H1 (cell line): ENCODE measurements around the gene RAB26. TPM values are rescaled to one million over a fixed set of nuclear protein-coding genes. Genes with fewer than 3 reads are reported as not detected.

ENCODE experiments used
- CTCF ChIA-PET: fragments of 300-600 bp; sonication (Branson Sonifier 250); formaldehyde crosslinking; loops from one replicate; lab custom pipeline; 2021; ENCODE audit not compliant: partially characterized antibody; lab: Charles Lee
- POLR2A ChIA-PET: fragments of 300-600 bp; sonication (Branson Sonifier 250); formaldehyde crosslinking; loops from one replicate; lab custom pipeline; 2021; ENCODE audit warnings: inconsistent platforms; ENCODE audit not compliant: partially characterized antibody; lab: Charles Lee
- DNase-seq, 2 experiments: peaks; one replicate each; pipeline versions ENCODE4 v3.0.0 to v3.0.0-alpha.2; 2010 to 2022; ENCODE audit warnings: low spot score in 2 of 2, low read depth in 1 of 2, mixed read lengths in 1 of 2
- FAIRE-seq: peaks from 2 replicates; lab custom pipeline; 2011; peaks lifted over from hg19 to GRCh38; lab: Jason Lieb, UNC
- H2AFZ ChIP-seq: 2 replicates; pipeline ENCODE4 v1.8.1; 2012; ENCODE audit warnings: low read length, inconsistent platforms
- H2AK5ac ChIP-seq: 2 replicates; pipeline ENCODE4 v1.6.1; 2013; ENCODE audit warnings: low read depth, low read length
- H2BK120ac ChIP-seq: replicated peaks from 2 replicates; pipeline ENCODE3; 2013; ENCODE audit warnings: low read depth, low read length, inconsistent platforms
- H2BK12ac ChIP-seq: 2 replicates; pipeline ENCODE4 v1.6.1; 2013; ENCODE audit warnings: low read depth, low read length
- H2BK15ac ChIP-seq: 2 replicates; pipeline ENCODE4 v1.6.1; 2013; ENCODE audit warnings: low read length
- H2BK20ac ChIP-seq: 2 replicates; pipeline ENCODE4 v1.6.1; 2013; ENCODE audit warnings: low read length
- H2BK5ac ChIP-seq: 2 replicates; pipeline ENCODE4 v1.6.1; 2013; ENCODE audit warnings: low read depth, low read length
- H3K14ac ChIP-seq: 2 replicates; pipeline ENCODE4 v1.6.1; 2013; ENCODE audit warnings: inconsistent platforms; ENCODE audit not compliant: insufficient read length
- H3K18ac ChIP-seq: 2 replicates; pipeline ENCODE4 v1.6.1; 2013; ENCODE audit warnings: low read length; ENCODE audit errors: extremely low read depth
- H3K23ac ChIP-seq: 2 replicates; pipeline ENCODE4 v1.6.1; 2013; ENCODE audit warnings: inconsistent platforms; ENCODE audit not compliant: insufficient read length
- H3K23me2 ChIP-seq: 2 replicates; pipeline ENCODE4 v1.6.1; 2013; ENCODE audit warnings: low read depth, low read length
- H3K27ac ChIP-seq: 2 replicates; pipeline ENCODE4 v1.6.1; 2011; ENCODE audit warnings: low read depth, low read length, inconsistent platforms
- H3K27me3 ChIP-seq, 4 experiments: replicated peaks in 1 of 4; 1 replicate in 1 of 4; 2 replicates in 3 of 4; pipeline versions ENCODE4 v1.6.1 to v1.8.1; 2011 to 2013; ENCODE audit warnings: low read length in 3 of 4, mild to moderate bottlenecking in 3 of 4, inconsistent platforms in 2 of 4, mixed read lengths in 2 of 4, moderate library complexity in 1 of 4; ENCODE audit not compliant: control insufficient read depth in 3 of 4, insufficient read depth in 3 of 4; ENCODE audit errors: extremely low read depth in 1 of 4
- H3K36me3 ChIP-seq, 4 experiments: 2 replicates each; pipeline versions ENCODE4 v1.6.1 to v1.8.1; 2011 to 2013; ENCODE audit warnings: mild to moderate bottlenecking in 4 of 4, low read length in 3 of 4, moderate library complexity in 2 of 4, control low read depth in 1 of 4, inconsistent platforms in 1 of 4; ENCODE audit not compliant: insufficient read depth in 4 of 4, control insufficient read depth in 2 of 4
- H3K4ac ChIP-seq: replicated peaks from 2 replicates; pipeline ENCODE3; 2013; ENCODE audit warnings: low read length, low read depth, mixed read lengths, inconsistent platforms; ENCODE audit not compliant: insufficient read length
- H3K4me1 ChIP-seq, 4 experiments: replicated peaks in 1 of 4; 1 replicate in 1 of 4; 2 replicates in 3 of 4; pipeline versions ENCODE4 v1.6.1 to v1.8.1; 2011 to 2013; ENCODE audit warnings: low read length in 3 of 4, inconsistent platforms in 2 of 4, mixed read lengths in 1 of 4; ENCODE audit not compliant: insufficient read depth in 4 of 4, control insufficient read depth in 3 of 4
- H3K4me2 ChIP-seq, 2 experiments: 2 replicates each; pipeline versions ENCODE4 v1.6.1 to v1.8.1; 2011 to 2013; ENCODE audit warnings: low read depth in 2 of 2, low read length in 2 of 2, control low read depth in 1 of 2, inconsistent platforms in 1 of 2, mild to moderate bottlenecking in 1 of 2; ENCODE audit not compliant: insufficient read depth in 1 of 2
- H3K4me3 ChIP-seq, 4 experiments: fragments of 200-600, 300-600 bp in 1 of 4; sonication (generic), shearing (Covaris generic), sonication (Bioruptor Twin) in 1 of 4; 2 replicates each; pipeline versions ENCODE4 v1.5.1 to v1.8.1; 2011 to 2016; ENCODE audit warnings: low read length in 4 of 4, low read depth in 3 of 4, control low read depth in 2 of 4, inconsistent platforms in 2 of 4, mild to moderate bottlenecking in 2 of 4, mixed read lengths in 1 of 4, moderate library complexity in 1 of 4; ENCODE audit not compliant: insufficient read depth in 2 of 4; ENCODE audit errors: extremely low read depth in 1 of 4
- H3K56ac ChIP-seq: replicated peaks from 2 replicates; pipeline ENCODE3; 2013; ENCODE audit warnings: low read depth, mild to moderate bottlenecking, mixed read lengths, low read length, inconsistent platforms; ENCODE audit not compliant: insufficient read length
- H3K79me1 ChIP-seq: 2 replicates; pipeline ENCODE4 v1.6.1; 2013; ENCODE audit warnings: low read depth, low read length, control low read depth
- H3K79me2 ChIP-seq, 2 experiments: 2 replicates each; pipeline versions ENCODE4 v1.6.1 to v1.8.1; 2012 to 2013; ENCODE audit warnings: low read length in 2 of 2, mild to moderate bottlenecking in 2 of 2, inconsistent platforms in 1 of 2; ENCODE audit not compliant: insufficient read depth in 2 of 2, control insufficient read depth in 1 of 2
- H3K9ac ChIP-seq, 4 experiments: replicated peaks in 1 of 4; 1 replicate in 1 of 4; 2 replicates in 3 of 4; pipeline versions ENCODE4 v1.6.1 to v1.8.1; 2011 to 2013; ENCODE audit warnings: low read depth in 3 of 4, low read length in 3 of 4, control low read depth in 2 of 4, mild to moderate bottlenecking in 2 of 4, moderate library complexity in 2 of 4, inconsistent platforms in 1 of 4; ENCODE audit errors: extremely low read depth in 1 of 4
- H3K9me3 ChIP-seq, 2 experiments: 2 replicates each; pipeline versions ENCODE4 v1.6.1 to v1.8.1; 2012 to 2013; ENCODE audit warnings: mild to moderate bottlenecking in 2 of 2, moderate library complexity in 2 of 2, control low read depth in 1 of 2, inconsistent platforms in 1 of 2, low read depth in 1 of 2, low read length in 1 of 2, mixed read lengths in 1 of 2; ENCODE audit not compliant: insufficient read depth in 2 of 2
- H4K20me1 ChIP-seq, 2 experiments: replicated peaks in 1 of 2; 2 replicates each; pipeline versions ENCODE3 to v1.8.1; 2011 to 2013; ENCODE audit warnings: inconsistent platforms in 2 of 2, low read length in 2 of 2, mild to moderate bottlenecking in 1 of 2; ENCODE audit not compliant: insufficient read depth in 2 of 2, control insufficient read depth in 1 of 2
- H4K5ac ChIP-seq: 2 replicates; pipeline ENCODE4 v1.6.1; 2013; ENCODE audit warnings: low read length, low read depth, mixed read lengths, inconsistent platforms; ENCODE audit not compliant: insufficient read length
- H4K8ac ChIP-seq: 2 replicates; pipeline ENCODE4 v1.8.0; 2013; ENCODE audit warnings: mild to moderate bottlenecking, moderate library complexity, low read length, inconsistent platforms; ENCODE audit not compliant: insufficient read depth; ENCODE audit errors: extremely low read depth
- H4K91ac ChIP-seq: replicated peaks from 2 replicates; pipeline ENCODE3; 2013; ENCODE audit warnings: low read length, mixed read lengths, inconsistent platforms; ENCODE audit not compliant: insufficient read length
- ATF3 ChIP-seq: IDR thresholded peaks from 2 replicates; pipeline ENCODE4 v1.6.1; 2011; ENCODE audit warnings: low read depth, mild to moderate bottlenecking, low read length; ENCODE audit not compliant: insufficient read depth
- BCL11A ChIP-seq, 2 experiments: IDR thresholded peaks; one replicate each; pipeline ENCODE4 v1.6.1; 2011; ENCODE audit warnings: low read depth in 2 of 2, low read length in 2 of 2, mild to moderate bottlenecking in 2 of 2
- CHD1 ChIP-seq: IDR thresholded peaks from 2 replicates; pipeline ENCODE4 v1.6.1; 2012; ENCODE audit warnings: low read depth, low read length, improper control_type of control experiment
- HDAC6 ChIP-seq: IDR thresholded peaks from one replicate; pipeline ENCODE4 v1.7.1; 2012; ENCODE audit warnings: low read depth, mild to moderate bottlenecking, inconsistent platforms, low read length, moderate library complexity
- JUND ChIP-seq: IDR thresholded peaks from 2 replicates; pipeline ENCODE4 v1.6.1; 2011; ENCODE audit warnings: mild to moderate bottlenecking, improper control_type of control experiment, low read length
- KDM4A ChIP-seq: IDR thresholded peaks from one replicate; pipeline ENCODE4 v1.7.1; 2012; ENCODE audit warnings: low read depth, mild to moderate bottlenecking, moderate library complexity, low read length, inconsistent platforms; ENCODE audit not compliant: severe bottlenecking
- MAFK ChIP-seq: IDR thresholded peaks from 2 replicates; pipeline ENCODE4 v1.6.1; 2012; ENCODE audit warnings: low read depth, mild to moderate bottlenecking, improper control_type of control experiment, low read length
- MAX ChIP-seq: IDR thresholded peaks from 2 replicates; pipeline ENCODE4 v1.6.1; 2012; ENCODE audit warnings: inconsistent platforms
- POU5F1 ChIP-seq: IDR thresholded peaks from 2 replicates; pipeline ENCODE4 v1.6.1; 2011; ENCODE audit warnings: low read depth, mild to moderate bottlenecking, low read length, moderate library complexity
- RFX5 ChIP-seq: IDR thresholded peaks from 2 replicates; pipeline ENCODE4 v1.6.1; 2011; ENCODE audit warnings: low read depth, low read length, improper control_type of control experiment, borderline replicate concordance
- SP1 ChIP-seq: IDR thresholded peaks from 2 replicates; pipeline ENCODE4 v1.6.1; 2011; ENCODE audit warnings: low read depth, low read length
- TAF1 ChIP-seq: IDR thresholded peaks from 2 replicates; pipeline ENCODE4 v1.6.1; 2011; ENCODE audit warnings: mild to moderate bottlenecking, low read depth, low read length
- YY1 ChIP-seq: IDR thresholded peaks from 2 replicates; pipeline ENCODE4 v1.6.1; 2011; ENCODE audit warnings: low read depth, mild to moderate bottlenecking, low read length
- WGBS, 2 experiments: shearing (Covaris generic) in 1 of 2; methylation state at CpG; one replicate each; pipeline versions ENCODE4 v1.1.6 to v1.1.7; 2013 to 2015; ENCODE audit warnings: low lambda C conversion rate in 2 of 2, mixed read lengths in 2 of 2, inconsistent platforms in 1 of 2, low coverage in 1 of 2, missing lambda C conversion rate in 1 of 2; ENCODE audit not compliant: insufficient replicate concordance in 2 of 2, insufficient coverage in 1 of 2, insufficient read length in 1 of 2; ENCODE audit errors: extremely low coverage in 1 of 2, missing lambda C conversion rate in 1 of 2; 5-methylcytosine and 5-hydroxymethylcytosine counted together
- polyA plus RNA-seq, 7 experiments: library from polyadenylated mRNA; depleted of rRNA in 3 of 7; stranded (reverse) in 5 of 7; unstranded in 2 of 7; fragments of >200 nt in 5 of 7; fragments of 200-250 nt in 2 of 7; gene quantifications; 1 replicate in 5 of 7; 2 replicates in 1 of 7; 4 replicates in 1 of 7; pipeline versions ENCODE4 v1.2.1 to v1.2.3, GENCODE V29; 2011 to 2013; ENCODE audit warnings: missing spikeins in 2 of 7, mixed read lengths in 2 of 7
- total RNA-seq: library from RNA; stranded (reverse); fragmentation: NEBNext Ultra II Directional; extraction: Animal tissue kit (Norgen Biotek cat#: 25700); gene quantifications from 2 replicates; pipeline ENCODE4 v1.2.1, GENCODE V29; 2021

RAB26 gene
- total and polyA plus RNA-seq, 2 of the 8 experiments (the other 6 are each of a cell fraction or from before 2014, with no cell fraction given) = 4.3 to 5.4 TPM

- POLR2A ChIA-PET = interaction anchor here (0.7 to 13.5 kb wide), 11 partner anchors 10 to 1531 kb away, joined by 3 to 312 read pairs (median 4); partner anchors contain the start of genes METTL26, PGP, RAB26 and TRAF7
- FAIRE-seq = no peak
- H3K79me1 ChIP-seq = peaks cover 8% of the 10 kb centered on the region; the same call in 1 of the 2 replicates
- no peak for TF ChIP-seq HDAC6
- no peak for TF ChIP-seq KDM4A
- TF ChIP-seq RFX5 = no peak
- no peak for TF ChIP-seq MAFK
- TF ChIP-seq MAX = no peak
- no peak for TF ChIP-seq TAF1
- TF ChIP-seq YY1 = no peak
- TF ChIP-seq SP1 = no peak
- no peak for TF ChIP-seq CHD1
- TF ChIP-seq JUND = no peak
- TF ChIP-seq ATF3 = no peak
- TF ChIP-seq POU5F1 = no peak
- no peak for TF ChIP-seq BCL11A (IDR thresholded peaks at IDR 0.05; ENCODE audit: low read depth in 2 of 2, low read length in 2 of 2)
Observed at GRCh38 chr16:2167068-2167638, 18.7 kb downstream of the RAB26 start.

More at GRCh38 chr16:2167068-2167638, 18.7 kb downstream of the RAB26 start:
- Histone ChIP-seq H4K5ac (no peak overlapping the region), H2AK5ac (no peak overlapping the region), H3K27me3 (no peaks in the 10 kb centered on the region), H3K27ac (no peak overlapping the region), H3K79me2 (peaks cover 6 to 26% of the 10 kb centered on the region in 2 experiments; a peak in 3 of 4 replicates), H2BK120ac (no peak overlapping the region), H2BK12ac (no peak overlapping the region), H4K8ac (no peak overlapping the region), H3K36me3 (peaks cover 15 to 37% (median 28%) of the 10 kb centered on the region in 4 experiments; a peak in 7 of 8 replicates), H2AFZ (no peak overlapping the region), H3K23ac (no peak overlapping the region), H4K91ac (no peak overlapping the region), H3K18ac (no peak overlapping the region), H3K14ac (no peak overlapping the region), H2BK15ac (no peak overlapping the region), H3K23me2 (no peaks in the 10 kb centered on the region), H3K4ac (no peak overlapping the region), H3K4me3 (no peak overlapping the region), H3K4me2 (no peak overlapping the region), H4K20me1 (peaks cover 6 to 29% of the 10 kb centered on the region in 2 experiments), H2BK20ac (no peak overlapping the region), H3K56ac (no peak overlapping the region), H3K9ac (no peak overlapping the region), H3K4me1 (no peaks in the 10 kb centered on the region; a peak in 1 of 7 replicates), H2BK5ac (no peak overlapping the region), H3K9me3 (peaks cover 0 to 17% of the 10 kb centered on the region in 2 experiments; a peak in 1 of 4 replicates)
- no peak for DNase-seq
- WGBS, 2 experiments = 91% methylated on average over 17 of the region's 18 CpGs; no CpG with 5 or more reads in 1 of the 2 experiments
- CTCF ChIA-PET = interaction anchor here (1.2 to 1.4 kb wide), 2 partner anchors 10 to 14 kb away, joined by 3 read pairs; no protein-coding TSS in a partner anchor
